Measurements from ENCODE around the gene DCAF5.

DCAF5 gene

GRCh38 chr14:69006346-69006745, 146.6 kb downstream of the DCAF5 start:
- H3K36me3 ChIP-seq, result no peaks in the 10 kb centered on the region
- no peaks in the 10 kb centered on the region for H3K27me3 ChIP-seq
- peaks cover 21% of the 10 kb centered on the region in 2 experiments for H3K4me1 ChIP-seq (ENCODE audit: control insufficient read depth in 1 of 2, insufficient read depth in 1 of 2, low read depth in 1 of 2, low read length in 1 of 2)
- no peak overlapping the region for H3K4me3 ChIP-seq (ENCODE audit: low read depth in 1 of 2, low read length in 1 of 2)
- no peaks in the 10 kb centered on the region for H3K9me3 ChIP-seq
- TF ChIP-seq CTCF (IDR thresholded peaks at IDR 0.05), result no peak
- no peak overlapping the region for H3K27ac ChIP-seq

- Histone ChIP-seq H3K27ac (no peak overlapping the region), H3K4me1 (ENCODE audit: control insufficient read depth in 1 of 2, insufficient read depth in 1 of 2, low read depth in 1 of 2, low read length in 1 of 2) (peaks cover 13% of the 10 kb centered on the region in 2 experiments), H3K27me3 (no peaks in the 10 kb centered on the region), H3K36me3 (no peaks in the 10 kb centered on the region), H3K4me3 (ENCODE audit: low read depth in 1 of 2, low read length in 1 of 2) (no peak overlapping the region), H3K9me3 (no peaks in the 10 kb centered on the region)
- TF ChIP-seq CTCF (IDR thresholded peaks at IDR 0.05), result no peak
Observed at GRCh38 chr14:69005432-69006148, 147.3 kb downstream of the DCAF5 start.

- H3K9me3 ChIP-seq, result no peaks in the 10 kb centered on the region
Observed at GRCh38 chr14:69004731-69005431, 148.0 kb downstream of the DCAF5 start.

GRCh38 chr14:69003626-69004025, 149.3 kb downstream of the DCAF5 start:
- no peak for TF ChIP-seq CTCF (IDR thresholded peaks at IDR 0.05)

More at GRCh38 chr14:69004731-69005431, 148.0 kb downstream of the DCAF5 start:
- Histone ChIP-seq H3K27ac (no peak overlapping the region), H3K4me3 (ENCODE audit: low read depth in 1 of 2, low read length in 1 of 2) (no peak overlapping the region), H3K36me3 (no peaks in the 10 kb centered on the region), H3K27me3 (no peaks in the 10 kb centered on the region), H3K4me1 (ENCODE audit: control insufficient read depth in 1 of 2, insufficient read depth in 1 of 2, low read depth in 1 of 2, low read length in 1 of 2) (peaks cover 10 to 12% of the 10 kb centered on the region in 2 experiments)
- no peak for TF ChIP-seq CTCF (IDR thresholded peaks at IDR 0.05)

GRCh38 chr14:69002069-69002468, 150.8 kb downstream of the DCAF5 start:
- TF ChIP-seq CTCF (IDR thresholded peaks at IDR 0.05), result no peak
- Histone ChIP-seq H3K4me1 (ENCODE audit: control insufficient read depth in 1 of 2, insufficient read depth in 1 of 2, low read depth in 1 of 2, low read length in 1 of 2) (peaks cover under 1 to 5% of the 10 kb centered on the region in 2 experiments), H3K27ac (peak overlapping the region; percentile 7), H3K9me3 (no peaks in the 10 kb centered on the region), H3K4me3 (ENCODE audit: low read depth in 1 of 2, low read length in 1 of 2) (no peak overlapping the region), H3K27me3 (no peaks in the 10 kb centered on the region), H3K36me3 (no peaks in the 10 kb centered on the region)

More at GRCh38 chr14:69003626-69004025, 149.3 kb downstream of the DCAF5 start:
- no peaks in the 10 kb centered on the region for H3K9me3 ChIP-seq
- no peaks in the 10 kb centered on the region for H3K27me3 ChIP-seq
- no peak overlapping the region for H3K4me3 ChIP-seq (ENCODE audit: low read depth in 1 of 2, low read length in 1 of 2)
- no peak overlapping the region for H3K27ac ChIP-seq
- H3K36me3 ChIP-seq, result no peaks in the 10 kb centered on the region
- H3K4me1 ChIP-seq (ENCODE audit: control insufficient read depth in 1 of 2, insufficient read depth in 1 of 2, low read depth in 1 of 2, low read length in 1 of 2), result peaks cover 10 to 12% of the 10 kb centered on the region in 2 experiments

All from neutrophil (primary cell).